Midbrain (tissue), 1 donor: ENCODE measurements around the gene CDCA3.

Experiments used
- DNase-seq: peaks from one replicate; lab custom pipeline; 2025; lab: John Stamatoyannopoulos, UW

The CDCA3 gene

DNA sequence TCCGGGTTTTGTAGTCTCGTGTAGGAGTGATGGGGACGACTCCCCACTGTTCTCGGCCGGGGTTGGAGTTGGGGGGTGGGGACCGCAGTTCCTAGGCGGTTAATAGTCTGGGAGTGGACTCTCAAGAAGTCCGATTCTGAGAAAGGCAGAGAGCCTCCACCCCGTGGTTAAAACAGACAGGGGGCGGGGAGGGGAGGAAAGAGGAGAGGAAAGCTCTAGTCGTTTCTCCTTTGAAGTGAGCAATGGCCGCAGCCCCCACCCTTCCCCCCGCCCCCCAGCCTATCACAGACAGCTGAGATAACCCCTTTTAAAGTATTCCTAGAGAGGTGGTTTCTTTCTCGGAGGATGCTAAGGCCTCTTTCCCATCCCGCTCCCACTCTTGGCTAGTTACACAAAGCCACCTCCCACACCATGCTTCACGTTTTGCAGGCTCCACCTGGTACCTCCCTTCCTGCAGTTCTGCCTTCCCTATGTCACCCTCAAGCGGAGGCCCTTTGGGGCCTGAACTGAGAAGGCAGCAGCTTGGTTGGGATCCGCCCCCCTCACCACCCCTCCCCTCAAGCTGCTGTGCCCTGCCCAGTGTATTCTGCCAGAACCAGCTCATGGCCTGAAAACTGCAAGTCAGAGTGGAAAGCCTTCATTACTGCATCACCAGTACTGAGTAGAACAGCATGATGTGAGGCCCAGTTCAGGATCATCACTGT is 1.7 kb upstream of the CDCA3 start:
- peak; percentile 51 for DNase-seq

DNA sequence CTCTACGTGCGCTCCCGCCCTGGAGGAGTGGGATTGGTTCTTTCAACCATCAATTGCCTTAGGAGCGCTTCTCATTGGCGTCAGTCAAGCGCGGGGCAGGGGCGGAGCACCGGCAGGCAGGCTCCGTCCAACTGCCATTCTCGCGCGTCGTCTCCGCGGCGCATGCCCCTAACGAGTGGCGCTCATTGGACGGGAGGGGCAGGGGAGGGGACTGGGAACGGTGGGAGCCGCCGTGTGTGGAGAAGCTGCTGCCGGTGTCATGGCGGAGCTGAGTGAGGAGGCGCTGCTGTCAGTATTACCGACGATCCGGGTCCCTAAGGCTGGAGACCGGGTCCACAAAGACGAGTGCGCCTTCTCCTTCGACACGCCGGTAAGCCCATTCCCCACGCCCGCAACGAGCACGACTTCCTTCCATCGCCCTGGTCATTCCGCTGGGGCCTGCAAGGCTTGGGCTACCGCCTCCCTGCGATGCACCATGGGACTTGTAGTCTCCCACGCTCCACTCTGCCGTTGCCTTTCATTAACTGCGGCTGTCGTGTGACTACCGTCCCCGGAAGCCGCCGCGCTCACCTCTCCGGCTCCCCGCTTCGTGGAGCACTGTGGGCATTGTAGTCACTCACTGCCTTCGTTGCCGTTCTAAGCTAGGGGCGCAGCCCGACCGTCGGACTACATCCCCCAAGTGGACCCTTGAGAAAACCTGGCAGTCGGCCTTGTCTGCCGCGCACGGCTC is 1.0 kb upstream of the CDCA3 start, which contains the start of gene USP5:
USP5 (plus strand) TSS at position 230 of the 730 bp plus-strand sequence; CDS start at position 260, 30 bp downstream.
- peak; percentile 100 for DNase-seq

DNA sequence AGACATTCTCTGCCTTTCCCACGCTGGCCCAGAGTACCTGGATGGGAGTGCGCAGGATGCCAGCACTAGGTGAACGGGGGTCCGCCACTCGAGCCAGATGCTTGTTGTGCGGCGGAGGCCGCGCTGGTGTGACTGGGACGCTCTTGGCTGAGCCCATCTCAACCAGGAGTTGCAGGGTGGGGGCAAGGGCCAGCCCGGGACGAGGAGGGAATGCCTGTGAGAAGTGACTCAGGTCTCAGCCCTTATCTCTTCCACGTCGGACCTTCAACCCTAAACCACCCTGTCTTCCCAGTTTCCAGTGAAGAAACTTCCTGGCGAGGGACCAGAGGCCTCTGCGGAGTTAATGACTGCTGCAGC is 312 bp downstream of the CDCA3 start:
- DNase-seq: no peak

DNA sequence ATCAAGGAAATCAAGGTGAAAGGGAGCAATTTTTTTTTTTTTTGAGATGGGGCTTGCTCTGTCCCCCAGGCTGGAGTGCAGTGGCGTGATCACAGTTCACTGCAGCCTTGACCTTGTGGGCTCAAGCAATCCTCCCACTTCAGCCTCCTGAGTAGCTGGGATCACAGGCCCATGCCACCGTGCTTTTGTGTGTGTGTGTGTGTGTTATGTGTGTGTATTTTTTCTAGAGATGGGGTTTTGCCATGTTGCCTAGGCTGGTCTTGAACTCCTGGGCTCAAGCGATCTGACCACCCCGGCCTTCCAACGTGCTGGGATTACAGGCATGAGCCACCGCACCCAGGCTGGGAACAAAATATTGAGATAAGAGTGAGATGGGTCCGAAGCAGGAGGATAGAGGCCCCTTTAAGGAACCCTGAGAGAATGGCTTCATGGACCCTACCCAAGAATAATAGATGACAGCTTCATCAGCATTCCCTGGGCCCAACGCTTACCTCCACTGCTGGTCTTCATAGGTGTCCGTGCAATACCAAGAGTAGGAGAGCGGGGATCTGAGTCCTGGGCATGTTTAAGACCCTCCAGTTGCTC is 1.0 kb downstream of the CDCA3 start:
- DNase-seq: no peak

DNA sequence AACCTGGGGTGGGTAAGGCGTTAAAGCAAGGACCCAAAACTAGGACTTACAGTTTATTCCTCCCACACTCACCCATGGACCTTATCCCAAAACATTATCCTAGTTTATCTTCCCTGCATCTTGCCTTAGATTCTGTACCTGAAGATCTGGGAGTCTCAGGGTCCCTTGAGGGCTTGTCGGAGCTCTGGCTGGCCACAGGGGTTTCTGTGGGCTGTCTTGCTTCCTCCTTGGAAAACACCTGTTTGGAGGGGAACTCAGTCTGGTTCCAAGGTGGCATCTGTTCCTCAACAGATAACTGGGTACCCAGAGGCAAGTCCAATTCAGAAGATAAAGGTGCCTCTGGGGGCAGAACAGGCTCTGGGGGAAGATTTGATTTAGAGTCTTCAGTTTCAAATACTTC is 1.7 kb downstream of the CDCA3 start:
- DNase-seq: no peak

DNA sequence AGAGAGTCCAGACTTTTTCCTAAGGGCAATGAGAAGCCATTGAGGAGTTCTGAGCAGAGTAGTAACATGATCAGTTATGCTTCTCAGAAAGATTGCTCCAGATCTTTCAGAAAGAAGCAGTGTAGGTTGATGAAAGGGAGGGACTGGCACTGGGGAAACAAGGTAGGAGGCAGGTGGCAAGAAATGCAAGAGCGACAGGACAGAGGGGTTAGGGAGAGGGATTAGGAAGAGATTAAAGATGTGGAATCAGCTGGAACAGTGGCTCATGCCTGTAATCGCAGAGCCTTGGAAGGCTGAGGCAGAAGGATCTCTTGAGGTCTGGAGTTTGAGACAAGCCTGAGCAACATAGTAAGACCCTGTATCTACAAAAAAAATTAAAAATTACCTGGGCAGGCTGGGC is 3.4 kb downstream of the CDCA3 start:
- DNase-seq: no peak

DNA sequence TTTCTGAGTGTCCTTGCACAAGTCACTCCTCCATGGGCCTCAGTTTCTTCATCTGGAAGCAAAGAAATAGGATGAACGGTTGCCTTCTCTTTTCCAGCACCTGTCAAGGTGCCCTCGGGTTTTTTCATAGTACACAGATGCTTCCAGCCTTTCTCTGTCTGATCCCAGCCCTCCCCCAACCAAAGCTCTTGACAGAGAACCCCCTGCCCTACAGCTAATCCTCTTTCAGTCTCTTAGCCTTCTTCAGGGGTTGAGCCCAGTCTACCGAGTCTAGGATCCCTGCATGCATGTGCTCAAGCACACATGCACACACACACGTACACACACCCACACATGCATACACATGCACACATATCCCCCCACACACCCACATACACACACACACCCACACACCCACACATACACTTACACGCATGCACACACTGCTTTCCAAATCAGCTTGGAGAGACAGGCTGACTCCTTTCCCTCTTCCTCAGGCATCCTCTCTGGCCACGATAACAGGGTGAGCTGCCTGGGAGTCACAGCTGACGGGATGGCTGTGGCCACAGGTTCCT is 4.7 kb downstream of the CDCA3 start:
- DNase-seq: no peak

DNA sequence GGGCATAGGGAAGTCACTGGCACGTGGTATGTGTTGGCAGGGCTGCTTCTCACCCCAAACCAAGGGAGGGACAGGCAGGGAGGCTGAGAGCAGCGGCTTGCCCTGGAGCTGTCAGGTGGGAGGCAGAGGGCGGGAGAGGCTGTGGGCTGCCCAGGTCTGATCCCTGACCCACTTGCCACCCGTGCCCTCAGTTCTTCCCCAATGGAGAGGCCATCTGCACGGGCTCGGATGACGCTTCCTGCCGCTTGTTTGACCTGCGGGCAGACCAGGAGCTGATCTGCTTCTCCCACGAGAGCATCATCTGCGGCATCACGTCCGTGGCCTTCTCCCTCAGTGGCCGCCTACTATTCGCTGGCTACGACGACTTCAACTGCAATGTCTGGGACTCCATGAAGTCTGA is 5.7 kb downstream of the CDCA3 start:
- no peak for DNase-seq

DNA sequence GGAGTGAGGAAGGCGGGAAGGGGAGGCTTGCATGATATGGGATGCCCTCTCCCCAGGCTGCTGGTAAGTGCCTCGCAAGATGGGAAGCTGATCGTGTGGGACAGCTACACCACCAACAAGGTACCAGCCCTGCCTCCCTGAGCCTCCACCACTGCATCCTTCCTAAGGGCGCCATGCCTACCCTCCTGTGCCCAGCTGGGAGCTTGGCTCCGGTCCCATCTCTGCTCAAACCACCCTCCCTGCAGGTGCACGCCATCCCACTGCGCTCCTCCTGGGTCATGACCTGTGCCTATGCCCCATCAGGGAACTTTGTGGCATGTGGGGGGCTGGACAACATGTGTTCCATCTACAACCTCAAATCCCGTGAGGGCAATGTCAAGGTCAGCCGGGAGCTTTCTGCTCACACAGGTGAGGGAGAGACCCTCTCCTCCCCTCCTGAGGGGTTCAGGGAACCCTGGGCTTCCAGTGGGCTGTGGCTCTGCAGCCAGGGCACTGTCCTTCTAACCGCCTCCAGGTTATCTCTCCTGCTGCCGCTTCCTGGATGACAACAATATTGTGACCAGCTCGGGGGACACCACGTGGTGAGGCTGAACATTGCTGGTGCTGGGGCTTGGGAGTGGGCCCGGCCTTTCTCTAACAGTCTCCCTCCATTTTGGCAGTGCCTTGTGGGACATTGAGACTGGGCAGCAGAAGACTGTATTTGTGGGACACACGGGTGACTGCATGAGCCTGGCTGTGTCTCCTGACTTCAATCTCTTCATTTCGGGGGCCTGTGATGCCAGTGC is 7.8 kb downstream of the CDCA3 start:
- DNase-seq: no peak

DNA sequence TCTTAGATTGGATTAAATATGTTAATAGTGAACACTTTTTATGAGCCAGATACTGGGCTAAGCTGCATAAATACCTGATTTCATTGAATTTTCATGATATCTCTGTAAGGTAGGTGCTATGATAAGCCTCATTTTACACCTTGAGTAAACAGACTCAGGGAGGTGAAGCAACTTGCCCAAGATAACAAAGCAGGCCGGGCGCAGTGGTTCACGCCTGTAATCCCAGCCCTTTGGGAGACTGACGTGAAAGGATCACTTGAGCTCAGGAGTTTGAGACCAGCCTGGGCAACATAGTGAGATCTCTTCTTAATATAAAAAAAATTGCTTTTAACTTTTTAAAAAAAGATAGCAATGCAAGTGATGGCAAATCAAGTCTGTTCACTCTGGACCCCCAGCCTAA is 9.0 kb downstream of the CDCA3 start:
- no peak for DNase-seq

DNA sequence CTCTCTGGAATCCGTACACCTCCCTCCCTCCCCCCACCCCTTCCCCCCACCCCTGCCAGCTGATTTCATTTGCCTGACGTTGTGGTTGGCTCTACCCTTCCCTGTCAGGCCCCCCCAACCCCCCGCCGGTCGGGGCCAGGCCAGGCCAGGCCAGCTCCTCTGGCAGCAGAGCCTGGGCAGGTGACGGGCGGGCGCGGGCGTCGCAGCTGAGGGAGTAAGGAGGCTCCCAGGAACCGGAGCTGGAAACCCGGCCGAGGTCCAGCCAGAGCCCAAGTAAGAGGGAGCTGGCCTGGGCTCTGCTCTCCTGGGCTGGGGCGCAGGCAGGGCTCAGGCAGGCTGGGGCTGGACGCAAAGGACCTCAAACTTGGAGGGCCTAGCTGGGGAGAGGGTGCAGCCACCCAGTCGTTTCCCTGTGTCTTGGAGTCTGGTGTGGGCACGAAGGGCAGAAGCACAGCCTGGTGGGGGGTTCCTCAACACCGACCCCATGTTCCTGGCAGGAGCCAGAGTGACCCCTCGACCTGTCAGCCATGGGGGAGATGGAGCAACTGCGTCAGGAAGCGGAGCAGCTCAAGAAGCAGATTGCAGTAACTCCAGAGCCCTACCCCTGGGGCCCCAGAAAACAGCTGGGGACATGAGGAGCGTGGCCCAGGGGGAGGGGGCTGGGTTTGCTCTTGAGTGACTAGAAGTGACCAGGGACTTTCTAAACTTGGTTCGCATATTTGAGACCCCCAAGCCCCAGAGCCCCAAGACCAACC is 10.1 kb downstream of the CDCA3 start, which contains the start of gene GNB3:
GNB3 (plus strand) TSS at position 165 of the 755 bp plus-strand sequence; CDS start at position 528, 363 bp downstream.
- no peak for DNase-seq

DNA sequence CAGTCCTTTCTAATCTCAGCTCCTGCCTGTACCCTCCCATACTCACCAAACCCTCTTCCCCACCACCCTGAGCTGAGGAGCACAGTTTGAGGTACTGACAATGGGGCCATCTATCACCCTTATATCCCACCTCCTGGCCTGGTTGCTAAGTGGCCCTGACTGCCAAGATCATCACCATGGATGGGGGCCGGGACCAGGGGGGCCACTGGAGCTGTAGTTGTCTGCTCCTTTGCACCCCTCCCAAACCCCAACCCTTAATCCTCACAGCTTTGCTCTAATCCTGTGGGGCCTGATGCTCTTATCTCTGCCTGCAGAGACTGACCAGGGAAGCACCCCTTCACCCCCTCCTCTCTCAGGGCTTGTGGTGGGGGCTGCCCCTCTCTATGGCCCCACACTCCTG is 10.8 kb downstream of the CDCA3 start:
- DNase-seq: no peak

DNA sequence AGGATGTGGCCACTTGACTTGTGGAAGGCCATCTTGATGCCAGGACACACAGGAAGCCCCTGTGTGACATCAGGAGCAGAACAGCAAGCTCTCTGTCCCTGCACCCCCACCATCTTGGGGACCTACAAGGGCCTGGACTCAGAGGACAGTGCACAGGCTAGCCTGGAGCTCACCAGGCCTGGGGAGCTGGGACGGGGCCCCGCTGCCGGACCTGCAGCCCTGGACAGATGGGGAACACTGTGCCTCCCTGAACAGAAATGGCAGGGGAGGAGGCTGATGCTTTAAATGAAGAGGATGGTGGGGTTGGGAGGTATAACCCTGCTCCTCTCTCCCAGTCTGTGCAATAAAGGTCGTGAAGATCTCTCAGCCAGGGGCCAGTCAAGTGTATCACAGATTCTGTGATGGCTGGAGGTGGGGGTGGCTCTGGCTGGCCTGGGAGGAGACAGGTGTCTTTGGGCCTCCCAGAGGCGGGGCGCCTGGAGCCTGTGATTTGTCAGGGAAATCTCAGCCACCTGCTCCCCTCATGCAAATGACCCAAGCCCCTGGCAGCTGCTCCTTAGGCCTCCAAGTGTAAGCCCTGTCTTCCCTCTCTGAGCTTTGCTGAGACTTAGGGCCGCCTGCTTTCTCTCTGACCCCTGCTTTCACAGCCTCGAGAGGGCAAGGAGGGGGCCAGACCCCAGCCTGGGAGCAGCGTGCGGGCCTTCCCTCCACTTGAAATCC is 11.4 kb downstream of the CDCA3 start:
- no peak for DNase-seq

DNA sequence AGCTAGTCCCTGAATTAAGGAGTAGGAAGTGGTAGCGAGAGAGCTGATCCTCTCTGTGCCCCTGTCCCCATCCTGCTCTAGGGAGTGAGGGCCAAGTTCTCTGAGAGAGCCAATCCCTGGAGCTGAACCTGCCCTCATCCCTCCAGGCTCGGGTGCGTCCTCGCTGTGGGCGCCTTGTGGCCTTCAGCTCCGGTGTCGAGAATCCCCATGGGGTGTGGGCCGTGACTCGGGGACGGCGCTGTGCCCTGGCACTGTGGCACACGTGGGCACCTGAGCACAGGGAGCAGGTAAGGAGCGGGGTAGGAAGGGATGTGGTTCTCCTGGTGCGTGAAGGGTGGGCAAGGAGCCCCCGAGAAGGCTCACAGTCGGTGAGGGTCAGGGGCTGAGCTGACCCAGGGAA is 12.2 kb downstream of the CDCA3 start:
- no peak for DNase-seq

DNA sequence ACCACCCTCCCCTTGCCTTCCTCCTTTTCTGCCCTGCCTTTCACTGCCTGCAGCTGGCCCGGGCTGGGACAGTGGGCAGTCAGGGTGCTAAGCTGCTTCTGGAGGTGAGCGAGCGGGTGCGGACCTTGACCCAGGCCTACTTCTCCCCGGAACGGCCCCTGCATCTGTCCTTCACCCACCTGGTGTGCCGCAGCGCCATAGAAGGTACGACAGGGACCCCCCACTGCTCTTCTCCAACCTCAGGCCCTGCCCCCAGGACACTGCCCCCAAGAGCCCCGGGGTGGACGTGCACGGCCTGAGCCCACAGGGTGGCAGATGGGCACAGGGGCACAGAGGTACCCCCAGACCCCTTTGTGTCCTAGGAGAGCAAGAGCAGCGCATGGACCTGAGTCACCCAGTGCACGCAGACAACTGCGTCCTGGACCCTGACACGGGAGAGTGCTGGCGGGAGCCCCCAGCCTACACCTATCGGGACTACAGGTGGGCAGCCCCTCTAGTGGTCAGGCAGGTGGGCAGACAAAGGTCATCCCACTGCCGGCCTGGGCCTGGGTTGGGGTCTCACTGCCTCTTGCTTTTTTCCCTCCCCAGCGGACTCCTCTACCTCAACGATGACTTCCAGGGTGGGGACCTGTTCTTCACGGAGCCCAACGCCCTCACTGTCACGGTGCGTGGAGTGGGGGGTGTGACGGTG is 13.6 kb downstream of the CDCA3 start:
- DNase-seq: no peak

DNA sequence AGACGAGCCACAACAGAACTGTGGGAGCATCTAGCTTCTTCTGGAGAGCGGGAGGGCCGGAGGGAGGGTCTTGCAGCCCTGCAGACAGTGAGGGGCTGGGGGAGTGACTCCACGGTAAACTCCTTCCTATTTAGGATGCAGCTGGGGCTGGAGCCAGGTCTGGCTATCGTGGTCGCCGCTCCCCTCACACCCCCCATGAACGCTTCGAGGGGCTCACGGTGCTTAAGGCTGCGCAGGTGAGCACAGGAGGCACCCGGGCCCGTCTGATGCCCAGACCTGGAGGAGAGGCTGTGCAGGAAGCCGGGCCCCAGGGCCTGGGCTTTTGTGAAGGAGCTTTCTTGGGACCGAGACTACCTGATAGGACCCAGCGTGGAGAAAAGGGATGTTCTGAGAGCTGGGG is 14.2 kb downstream of the CDCA3 start:
- no peak for DNase-seq

DNA sequence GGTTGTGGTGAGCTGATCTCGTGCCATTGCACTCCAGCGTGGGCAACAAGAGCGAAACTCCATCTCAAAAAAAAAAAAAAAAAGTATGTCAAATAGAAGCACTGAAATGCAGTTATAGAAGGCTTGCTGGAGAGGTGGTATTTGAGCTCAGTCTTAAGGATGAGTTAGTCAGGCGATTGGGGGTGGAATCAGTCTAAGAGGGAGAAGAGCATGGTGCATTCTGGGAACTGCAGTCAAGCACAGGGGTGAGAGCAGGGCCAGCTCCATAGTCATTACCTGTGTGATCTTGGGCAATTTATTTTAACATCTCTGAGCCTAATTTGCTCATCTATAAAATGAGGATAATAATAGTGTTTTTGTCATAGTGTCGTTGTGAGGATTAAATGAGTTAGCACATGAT is 16.2 kb downstream of the CDCA3 start:
- no peak for DNase-seq

DNA sequence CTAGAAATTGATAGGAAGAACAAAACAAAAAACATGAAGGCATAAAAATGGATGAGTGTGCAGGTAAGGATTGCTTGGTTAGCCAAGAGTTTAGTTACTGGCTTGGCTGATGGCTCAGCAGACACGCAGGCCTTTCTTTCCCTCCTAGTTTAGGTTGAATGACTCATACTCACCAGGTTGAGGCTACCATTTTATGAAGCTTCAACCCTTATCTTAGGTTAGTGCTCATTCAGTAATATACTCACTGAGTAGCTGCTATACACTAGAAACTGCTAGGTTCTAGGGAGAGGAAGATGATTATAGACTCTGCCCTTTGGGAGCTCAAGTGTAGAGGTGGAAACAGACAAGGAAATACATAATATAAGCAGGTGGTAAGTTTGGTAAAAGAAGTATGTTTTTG is 16.8 kb downstream of the CDCA3 start:
- DNase-seq: no peak

DNA sequence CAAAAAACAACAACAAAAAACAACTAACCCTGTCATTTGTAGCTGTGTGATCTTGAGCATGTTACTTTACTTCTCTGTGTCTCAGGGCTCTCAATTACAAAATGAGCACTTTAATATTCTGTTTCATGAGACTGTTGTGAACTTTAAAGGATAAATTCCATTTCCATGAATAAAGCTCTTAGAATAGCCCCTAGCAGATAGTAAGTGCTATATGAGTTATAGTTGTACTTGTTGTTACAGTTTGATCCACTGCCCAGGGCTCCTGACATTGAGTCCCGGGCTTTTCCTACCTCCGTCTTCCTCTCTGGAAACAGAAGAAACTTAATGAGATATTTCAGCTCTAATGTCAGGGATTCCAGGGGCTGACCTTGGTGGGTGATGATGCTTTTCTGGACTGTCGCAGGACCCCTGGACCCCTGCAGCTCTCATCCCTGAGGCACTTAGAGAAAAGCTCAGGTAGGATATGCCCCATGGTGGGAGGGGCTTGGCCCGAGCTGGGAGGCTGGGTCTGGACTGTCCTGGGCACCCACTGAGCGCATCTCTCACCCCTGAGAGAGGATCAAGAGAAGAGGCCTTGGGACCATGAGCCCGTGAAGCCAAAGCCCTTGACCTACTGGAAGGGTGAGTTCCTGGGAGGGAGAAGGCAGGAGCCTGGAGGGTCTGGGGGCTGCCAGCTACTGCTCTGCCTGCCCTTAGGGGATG is 17.7 kb downstream of the CDCA3 start:
- no peak for DNase-seq
